GM18868 (cell line): ENCODE data around the gene CST7.
"Not testable (repeated sequence)": the region's sequence is repeated elsewhere in the genome, so short reads cannot be mapped to it uniquely, and the experiment has no call there.

Source experiments
- ATAC-seq: cut with Tn5 transposase; IDR thresholded peaks from one replicate; pipeline ENCODE4 v1.9.1; 2021; ENCODE audit warnings: mild to moderate bottlenecking, moderate library complexity; ENCODE audit not compliant: unreplicated experiment

The CST7 gene, protein sequence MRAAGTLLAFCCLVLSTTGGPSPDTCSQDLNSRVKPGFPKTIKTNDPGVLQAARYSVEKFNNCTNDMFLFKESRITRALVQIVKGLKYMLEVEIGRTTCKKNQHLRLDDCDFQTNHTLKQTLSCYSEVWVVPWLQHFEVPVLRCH

GRCh38 chr20:24948939-24949679 is at the start of gene CST7:
Gene CST7, plus strand, starts transcription at chr20:24949269. Its CDS starts 237 bp downstream, at chr20:24949506.
- ATAC-seq, result no peak

- no peak for ATAC-seq
Measured at GRCh38 chr20:24906806-24907205, 42.3 kb upstream of the CST7 start.

DNA sequence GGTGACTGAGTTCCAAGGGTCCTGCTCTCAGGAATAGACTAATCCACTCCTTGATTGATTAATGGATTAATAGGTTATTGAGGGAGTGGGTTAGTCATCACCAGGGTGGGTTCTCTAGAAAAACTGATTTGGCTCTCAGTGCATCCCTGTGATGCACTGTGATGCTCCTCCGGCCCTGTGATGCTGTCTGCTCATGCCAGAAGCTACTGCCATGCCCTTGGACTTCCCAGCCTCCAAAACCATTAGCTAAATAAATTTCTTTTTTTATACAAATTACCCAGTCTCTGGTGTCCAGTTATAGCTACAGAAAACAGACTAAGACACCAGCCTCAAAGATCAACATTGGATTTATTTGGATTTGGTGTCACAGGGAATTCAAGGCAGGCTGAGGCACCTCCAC is 40.4 kb upstream of the CST7 start:
- no peak for ATAC-seq

DNA sequence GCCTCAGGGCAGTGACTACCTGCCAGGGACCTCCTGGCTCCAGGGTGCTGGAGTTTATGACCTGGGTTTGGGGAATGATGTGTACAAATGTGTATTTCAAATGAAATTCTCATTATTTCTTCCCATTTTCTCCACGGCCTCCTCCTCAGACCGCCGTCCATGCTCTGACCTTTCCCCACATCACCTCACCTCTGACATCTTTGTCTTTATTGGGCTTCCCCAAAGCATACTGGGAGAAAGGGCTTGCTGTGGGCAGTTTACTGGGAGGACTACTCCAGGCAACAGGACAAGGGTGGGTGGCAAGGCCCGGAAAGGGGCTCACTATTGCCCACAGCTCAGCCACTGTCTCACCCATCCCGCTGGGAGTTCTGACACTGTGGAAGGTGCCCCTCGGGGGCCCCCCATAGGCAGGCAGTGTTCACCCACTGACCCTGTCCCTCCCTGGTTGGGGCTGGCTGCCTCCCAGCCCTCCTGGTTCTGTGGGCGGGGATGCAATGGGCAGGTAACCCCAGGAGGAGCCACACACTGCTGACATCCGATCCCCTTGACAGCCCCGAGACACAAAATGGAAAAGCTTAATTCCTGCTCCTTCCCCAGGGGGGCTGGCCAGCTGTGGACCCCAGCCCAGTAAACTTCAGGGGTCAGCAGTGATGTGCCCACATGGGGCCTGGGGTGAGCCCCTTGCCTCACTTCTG is 39.8 kb upstream of the CST7 start:
- no peak for ATAC-seq

DNA sequence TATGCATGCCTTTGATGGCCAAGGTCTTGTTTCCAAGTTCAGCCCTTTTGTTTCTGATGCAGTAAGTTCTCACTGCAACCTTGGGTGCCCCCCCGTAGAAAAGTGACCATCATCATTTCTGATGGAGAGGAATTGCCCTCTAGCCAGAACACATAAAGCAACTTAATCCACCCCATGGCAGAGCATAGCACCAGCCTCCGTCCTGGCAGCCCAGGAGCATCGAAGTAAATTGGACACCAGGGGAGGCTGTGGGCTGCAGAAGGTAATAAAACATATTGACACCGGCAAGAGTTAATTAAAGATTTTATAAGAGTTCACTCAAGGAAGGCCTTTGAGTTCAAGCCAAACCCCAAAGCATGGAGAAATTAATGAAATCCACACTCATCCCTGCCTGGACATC is 39.2 kb upstream of the CST7 start:
- ATAC-seq, result no peak

- ATAC-seq, result no peak
Measured at GRCh38 chr20:24910461-24910860, 38.6 kb upstream of the CST7 start.

DNA sequence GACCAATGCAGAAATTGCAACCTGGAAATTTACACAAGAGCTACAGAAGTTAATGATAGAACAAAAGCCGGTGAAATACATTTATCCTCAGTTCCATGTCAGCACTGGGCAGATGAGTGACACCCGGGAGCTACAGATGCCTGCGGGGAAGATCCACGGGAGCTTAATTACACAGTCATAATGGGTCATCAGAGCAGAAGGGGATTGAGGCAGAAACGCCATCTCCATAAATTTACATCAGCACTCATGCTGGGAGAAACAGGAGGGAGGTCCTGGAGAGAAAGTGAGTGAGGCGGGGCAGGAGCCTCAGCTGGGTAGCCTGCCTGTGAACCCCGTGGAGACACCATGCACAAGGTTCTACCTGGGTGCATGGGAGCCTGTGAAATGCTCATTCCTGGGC is 37.6 kb upstream of the CST7 start:
- no peak for ATAC-seq

DNA sequence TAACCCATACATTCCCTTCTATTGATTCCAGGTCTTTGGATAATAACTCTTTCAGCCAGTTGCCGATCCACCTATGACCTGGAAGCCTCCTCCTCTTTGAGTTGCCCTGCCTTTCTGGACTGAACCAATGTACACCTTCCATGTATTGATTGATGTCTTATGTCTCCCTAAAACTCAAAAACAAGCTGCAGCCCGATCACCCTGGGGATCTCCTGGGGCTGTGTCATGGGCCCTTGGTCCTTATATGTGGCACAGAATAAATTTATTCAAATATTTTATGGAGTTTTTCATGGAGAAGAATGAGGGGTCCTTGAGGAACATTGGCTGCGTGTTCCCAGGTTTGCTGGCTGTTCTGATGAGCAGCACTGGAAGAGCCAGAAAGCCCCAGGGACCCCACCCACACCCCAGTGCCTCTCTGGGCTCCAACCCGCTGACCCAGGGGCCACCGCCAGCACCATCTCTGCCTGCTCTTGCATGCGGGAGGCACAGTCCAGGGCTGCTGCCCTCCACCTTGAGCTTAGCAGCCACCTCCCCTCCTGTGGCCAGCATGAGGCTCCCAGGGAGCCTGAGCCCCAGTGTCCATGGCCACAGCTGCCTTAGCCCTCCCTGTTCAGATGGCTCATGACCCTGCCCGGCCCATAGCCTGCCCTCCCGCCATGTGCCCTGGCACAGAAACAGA is 36.5 kb upstream of the CST7 start:
- ATAC-seq, result no peak

GRCh38 chr20:24913076-24913628 is 35.9 kb upstream of the CST7 start:
- no peak for ATAC-seq

DNA sequence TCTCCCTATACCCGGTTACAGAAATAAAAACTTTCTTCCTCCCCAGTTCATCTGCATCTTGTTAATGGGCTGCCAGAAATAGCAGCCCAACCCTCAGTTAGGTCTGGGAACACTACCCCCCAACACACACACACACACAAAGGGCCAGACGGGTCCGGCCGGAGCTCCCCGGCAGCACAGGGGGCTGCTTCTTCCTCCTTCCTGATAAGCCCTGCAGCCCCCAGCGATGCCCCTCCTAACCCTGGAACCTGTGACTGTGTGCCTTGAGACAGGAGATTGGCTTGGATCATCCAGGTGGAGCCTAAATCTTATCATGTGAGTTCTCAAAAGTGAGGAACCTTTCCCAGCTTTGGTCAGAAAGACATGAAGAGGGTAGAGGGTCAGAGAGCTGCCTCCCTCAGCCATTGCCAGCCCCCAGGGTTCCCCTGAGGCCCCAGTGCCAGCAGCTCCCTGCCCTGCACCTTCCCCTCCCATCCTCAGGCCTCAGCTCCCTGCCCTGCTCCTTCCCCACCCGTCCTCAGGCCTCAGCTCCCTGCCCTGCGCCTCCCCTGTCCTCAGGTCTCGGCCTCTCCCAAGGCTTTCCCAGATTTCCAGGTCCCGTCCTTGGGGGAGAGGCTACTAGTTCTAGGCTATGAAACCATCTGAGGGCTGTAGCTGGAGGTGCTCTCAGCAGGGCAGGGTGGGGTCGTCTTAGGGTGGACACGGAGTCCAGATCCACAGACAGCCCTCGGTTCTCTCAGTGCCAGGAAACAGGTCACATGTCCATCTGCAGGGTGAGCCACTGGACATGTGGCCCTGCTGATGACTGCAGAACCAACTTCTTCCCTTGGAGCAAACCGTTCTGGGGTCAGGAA is 34.5 kb upstream of the CST7 start:
- ATAC-seq, result no peak

DNA sequence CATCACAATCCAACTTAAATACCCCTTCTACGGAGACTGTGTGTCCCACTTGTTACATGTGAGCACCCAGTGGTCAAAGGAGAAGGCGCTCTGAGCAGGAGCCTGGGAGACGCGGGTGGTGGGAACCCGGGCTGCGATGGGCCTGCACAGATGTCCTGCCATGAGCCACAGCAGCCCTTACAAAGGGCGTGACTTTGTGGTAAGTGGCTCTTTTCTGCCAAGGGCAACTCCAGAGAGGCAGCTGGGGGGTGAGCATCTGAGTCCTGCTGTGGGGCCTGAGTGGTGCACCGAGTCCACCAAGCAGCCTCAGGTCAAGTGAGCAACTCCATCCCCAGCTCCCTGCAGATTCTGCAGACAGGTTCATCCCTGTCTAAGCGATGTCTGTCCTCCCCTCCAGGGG is 33.6 kb upstream of the CST7 start:
- no peak for ATAC-seq

DNA sequence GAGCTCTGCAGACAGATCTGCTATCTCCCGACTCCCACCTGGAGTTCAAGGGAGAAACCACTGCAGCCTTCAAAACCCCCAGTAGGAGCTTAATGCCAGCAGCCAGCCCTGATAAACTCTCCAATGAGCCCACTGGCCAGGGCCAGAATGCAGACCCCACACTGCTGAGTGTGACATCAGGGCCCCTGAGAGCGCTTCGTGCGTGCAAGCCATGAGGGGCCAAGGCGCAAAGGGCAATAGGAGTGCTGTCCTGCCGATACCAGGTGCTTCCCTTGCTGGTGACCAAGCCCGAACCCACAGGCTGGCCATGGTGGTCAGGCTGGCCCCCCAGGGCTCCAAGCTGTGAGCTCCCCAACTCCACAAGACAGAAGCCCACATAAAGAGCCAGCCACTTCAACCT is 33.2 kb upstream of the CST7 start:
- no peak for ATAC-seq

DNA sequence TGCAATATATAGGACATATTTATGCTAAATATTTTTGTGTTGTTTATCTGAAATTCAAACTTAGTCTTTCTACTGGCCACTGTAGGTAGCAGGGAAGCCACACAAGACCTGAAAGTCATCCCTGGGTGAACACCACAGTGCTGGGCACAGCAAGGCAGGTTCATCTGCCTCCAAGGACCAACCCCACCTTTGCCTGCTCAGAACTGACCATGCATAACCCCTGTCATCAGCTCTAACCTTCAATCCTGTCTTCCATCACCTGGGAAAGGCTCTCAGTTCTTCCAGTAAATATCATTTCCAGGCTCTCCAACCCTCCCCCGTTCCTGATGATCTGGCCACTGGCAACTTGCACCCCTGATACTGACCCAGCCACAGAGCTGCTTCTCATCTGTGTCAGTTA is 32.7 kb upstream of the CST7 start:
- ATAC-seq, result no peak

GRCh38 chr20:24917056-24917455 is 32.0 kb upstream of the CST7 start:
- no peak for ATAC-seq

DNA sequence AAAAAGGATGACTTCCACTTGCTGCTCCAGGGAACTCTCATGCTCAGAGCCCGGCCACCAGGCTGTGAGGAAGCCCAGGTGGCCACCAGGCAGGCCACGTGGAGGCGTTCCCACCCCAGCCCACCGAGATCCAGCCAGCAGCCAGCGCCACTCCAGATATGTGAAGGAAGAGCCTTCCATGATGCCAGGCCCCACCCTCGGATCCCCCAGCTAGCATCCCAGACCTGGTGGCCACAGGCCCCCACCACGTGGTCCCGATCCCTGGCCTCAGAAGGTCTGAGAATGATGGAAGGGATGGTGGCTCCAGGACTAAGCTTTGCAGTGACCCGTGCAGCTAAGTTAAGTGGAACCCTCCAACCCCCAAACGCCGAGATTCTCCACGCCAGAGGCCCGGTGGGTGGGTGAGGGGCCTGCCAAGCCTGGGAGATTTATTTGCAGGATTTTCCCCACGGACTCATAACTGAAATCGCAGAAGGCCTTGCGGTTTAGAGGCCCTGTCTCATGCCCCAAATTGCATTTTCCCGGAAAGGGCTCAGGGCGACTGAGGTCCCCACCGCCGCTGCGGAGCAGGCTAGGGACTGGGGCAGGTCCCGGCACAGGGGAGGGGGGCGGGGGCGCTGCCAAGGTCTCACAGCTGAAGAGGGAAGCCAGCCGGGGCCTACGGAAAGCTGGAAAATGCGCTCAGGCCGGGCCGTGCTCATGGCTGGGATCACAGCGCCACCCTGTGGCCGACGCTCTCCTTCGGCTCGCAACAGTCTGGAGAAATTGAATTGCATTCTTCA is 31.1 kb upstream of the CST7 start:
- peak; percentile 75 for ATAC-seq

- no peak for ATAC-seq
Measured at GRCh38 chr20:24918579-24919566, 30.2 kb upstream of the CST7 start.

- ATAC-seq, result not testable (repeated sequence)
Measured at GRCh38 chr20:24919665-24920064, 29.4 kb upstream of the CST7 start.

DNA sequence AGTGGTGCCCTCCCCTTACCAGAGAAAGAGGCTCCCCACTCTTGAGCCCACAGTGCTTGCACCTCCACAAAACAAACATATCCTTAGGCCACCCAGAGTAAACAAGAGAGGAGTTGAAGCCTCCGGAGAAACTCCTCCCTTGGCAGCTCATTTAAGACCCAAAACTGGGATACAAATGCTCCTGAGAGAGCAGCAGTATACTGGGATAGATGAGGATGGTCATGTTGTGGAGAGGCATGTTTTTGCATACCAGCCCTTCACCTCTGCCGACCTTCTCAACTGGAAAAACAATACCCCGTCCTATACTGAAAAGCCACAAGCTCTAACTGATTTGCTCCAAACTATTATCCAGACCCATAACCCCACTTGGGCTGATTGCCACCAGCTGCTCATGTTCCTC is 28.4 kb upstream of the CST7 start:
- not testable (repeated sequence) for ATAC-seq
